OCI-LY7 (cell line): ENCODE results near the gene WDR26. TPM values are rescaled to one million over a fixed set of nuclear protein-coding genes. Genes with fewer than 3 reads are reported as not detected.

Source experiments
- BruUV-seq: library from RNA; stranded (reverse); fragments of 400-500 nt; replicated peaks from 2 replicates; lab custom pipeline; 2021; lab: Mats Ljungman, UMichigan
- CTCF ChIA-PET: fragments of 300-600 bp; sonication (Branson Sonifier 250); formaldehyde crosslinking; loops from one replicate; lab custom pipeline; 2022; ENCODE audit warnings: antibody characterized with exemption; ENCODE audit not compliant: unreplicated experiment; lab: Charles Lee
- POLR2A ChIA-PET: fragments of 300-600 bp; sonication (Branson Sonifier 250); formaldehyde crosslinking; loops from one replicate; lab custom pipeline; 2022; ENCODE audit warnings: antibody characterized with exemption; lab: Charles Lee
- DNase-seq: peaks from one replicate; pipeline ENCODE4 v3.0.0-alpha.2; 2015; ENCODE audit warnings: low spot score
- H2AFZ ChIP-seq: fragments of 200-600 bp; sonication (generic), shearing (Covaris generic); 2 replicates; pipeline ENCODE4 v1.6.1; 2014; ENCODE audit warnings: mild to moderate bottlenecking, antibody characterized with exemption, low read length, moderate library complexity
- H3K27ac ChIP-seq: fragments of 200-600 bp; sonication (generic); 2 replicates; pipeline ENCODE4 v1.5.1; 2014; ENCODE audit warnings: mixed run types, low read depth, mild to moderate bottlenecking, moderate library complexity, low read length, inconsistent platforms; ENCODE audit not compliant: poor library complexity, severe bottlenecking
- H3K36me3 ChIP-seq: fragments of 200-600 bp; sonication (generic); 2 replicates; pipeline ENCODE4 v1.6.1; 2014; ENCODE audit warnings: mild to moderate bottlenecking, antibody characterized with exemption, low read length, moderate library complexity, mixed read lengths; ENCODE audit not compliant: insufficient read depth
- H3K4me1 ChIP-seq: fragments of 200-600 bp; sonication (generic); 2 replicates; pipeline ENCODE4 v1.5.1; 2014; ENCODE audit warnings: mild to moderate bottlenecking, low read length; ENCODE audit not compliant: insufficient read depth, poor library complexity, severe bottlenecking
- H3K4me2 ChIP-seq: fragments of 200-600 bp; sonication (generic); 2 replicates; pipeline ENCODE4 v1.6.1; 2014; ENCODE audit warnings: mild to moderate bottlenecking, low read length
- H3K4me3 ChIP-seq: fragments of 200-600 bp; sonication (generic); 2 replicates; pipeline ENCODE4 v1.5.1; 2014; ENCODE audit warnings: mild to moderate bottlenecking, low read depth, low read length; ENCODE audit not compliant: poor library complexity, severe bottlenecking
- H3K79me2 ChIP-seq: fragments of 200-600 bp; sonication (generic); 2 replicates; pipeline ENCODE4 v1.6.1; 2016; ENCODE audit warnings: low read depth, mild to moderate bottlenecking, low read length, moderate library complexity, mixed read lengths; ENCODE audit not compliant: insufficient read depth
- H3K9me2 ChIP-seq: fragments of 200-600 bp; sonication (generic); 2 replicates; pipeline ENCODE4 v1.6.1; 2016; ENCODE audit warnings: mild to moderate bottlenecking, low read length, mixed read lengths; ENCODE audit not compliant: insufficient read depth
- H3K9me3 ChIP-seq: fragments of 200-600 bp; sonication (generic); 2 replicates; pipeline ENCODE4 v1.6.1; 2014; ENCODE audit warnings: mild to moderate bottlenecking, mixed run types, low read length, mixed read lengths
- H4K20me1 ChIP-seq: fragments of 200-600 bp; sonication (generic); 2 replicates; pipeline ENCODE4 v1.6.1; 2014; ENCODE audit warnings: mild to moderate bottlenecking, antibody characterized with exemption, low read length, moderate library complexity, mixed read lengths; ENCODE audit not compliant: insufficient read depth
- CTCF ChIP-seq: fragments of 200-600 bp; sonication (generic); conservative IDR thresholded peaks from 2 replicates; pipeline ENCODE4 v1.5.1; 2014; ENCODE audit warnings: mild to moderate bottlenecking, antibody characterized with exemption, low read length, moderate library complexity, mixed read lengths
- EZH2phosphoT487 ChIP-seq: fragments of 200-600 bp; sonication (generic); IDR thresholded peaks from 2 replicates; pipeline ENCODE4 v1.6.1; 2018; ENCODE audit warnings: low read depth, borderline replicate concordance, mild to moderate bottlenecking, mixed run types, antibody characterized with exemption, low read length, moderate library complexity, mixed read lengths
- intact Hi-C: fragments of 100-400 bp; cut with micrococcal nuclease; formaldehyde crosslinking; loops from one replicate; pipeline ENCODE4 v1.10.0; 2022; ENCODE audit not compliant: unreplicated experiment
- total RNA-seq, 2 experiments: library from RNA; depleted of rRNA in 1 of 2; stranded (reverse); fragments of >200 nt in 1 of 2; shearing (Covaris generic) in 1 of 2; gene quantifications; 2 replicates each; pipeline ENCODE4 v1.2.3, GENCODE V29; 2014 to 2022

Gene WDR26
- total RNA-seq, 2 experiments from 2014 or later, result 32.0 to 77.5 TPM

- BruUV-seq, result no TSS peak
- H3K4me3 ChIP-seq, result no peak overlapping the region
- H3K9me2 ChIP-seq, result no peaks in the 10 kb centered on the region
- ChIA-PET CTCF (no interaction called here), POLR2A (no interaction called here)
- no peak overlapping the region for H3K4me2 ChIP-seq
- no peak overlapping the region for H2AFZ ChIP-seq
- intact Hi-C loops, result no loop called here
- H3K27ac ChIP-seq, result no peak overlapping the region
- no peaks in the 10 kb centered on the region for H3K36me3 ChIP-seq
- H4K20me1 ChIP-seq, result no peaks in the 10 kb centered on the region
- H3K79me2 ChIP-seq, result no peaks in the 10 kb centered on the region
- no peak for DNase-seq
- no peaks in the 10 kb centered on the region for H3K9me3 ChIP-seq
- no peak for TF ChIP-seq EZH2phosphoT487
- TF ChIP-seq CTCF, result no peak
- H3K4me1 ChIP-seq, result no peaks in the 10 kb centered on the region
These were observed 13.4 kb upstream of the WDR26 start for GRCh38 chr1:224447971-224448370.

GRCh38 chr1:224447251-224447650 lies 12.7 kb upstream of the WDR26 start:
- ChIA-PET POLR2A (interaction anchor here (0.8 to 1.0 kb wide), 2 partner anchors 9 to 16 kb away, joined by 3 read pairs; no protein-coding TSS in a partner anchor), CTCF (no interaction called here)
- Histone ChIP-seq H3K4me3 (no peak overlapping the region), H3K79me2 (no peaks in the 10 kb centered on the region), H3K27ac (no peak overlapping the region), H3K36me3 (no peaks in the 10 kb centered on the region), H3K4me2 (no peak overlapping the region), H3K9me2 (no peaks in the 10 kb centered on the region), H3K4me1 (no peaks in the 10 kb centered on the region), H3K9me3 (no peaks in the 10 kb centered on the region), H2AFZ (no peak overlapping the region), H4K20me1 (no peaks in the 10 kb centered on the region)
- intact Hi-C loops, result no loop called here
- TF ChIP-seq CTCF, result no peak
- no peak for TF ChIP-seq EZH2phosphoT487
- no TSS peak for BruUV-seq
- no peak for DNase-seq

GRCh38 chr1:224438989-224439388 lies 4.4 kb upstream of the WDR26 start:
- intact Hi-C loops, result loop anchor here (10.0 kb wide), 2 partner anchors 594 to 986 kb away; partner anchors contain the start of genes LBR and TP53BP2
- H3K79me2 ChIP-seq, result peaks cover 19% of the 10 kb centered on the region; the same call in 1 of the 2 replicates
- no TSS peak for BruUV-seq

More at GRCh38 chr1:224438989-224439388, 4.4 kb upstream of the WDR26 start:
- Histone ChIP-seq H4K20me1 (no peaks in the 10 kb centered on the region), H3K4me1 (peaks cover 21% of the 10 kb centered on the region), H2AFZ (no peak overlapping the region), H3K36me3 (peaks cover 7% of the 10 kb centered on the region; the same call in 1 of the 2 replicates), H3K27ac (no peak overlapping the region), H3K4me3 (no peak overlapping the region), H3K4me2 (no peak overlapping the region), H3K9me2 (no peaks in the 10 kb centered on the region), H3K9me3 (no peaks in the 10 kb centered on the region)
- ChIA-PET CTCF (no interaction called here), POLR2A (interaction anchor here (0.9 to 1.3 kb wide), 2 partner anchors 8 to 40 kb away, joined by 3 to 4 read pairs; no protein-coding TSS in a partner anchor)
- TF ChIP-seq EZH2phosphoT487, result no peak
- no peak for TF ChIP-seq CTCF
- no peak for DNase-seq
